ENCODE data around the gene C4orf50. TPM values are rescaled to one million over a fixed set of nuclear protein-coding genes. Genes with fewer than 3 reads are reported as not detected.

Gene C4orf50
- total RNA-seq, 1 donor from 2014 or later: not detected

DNA sequence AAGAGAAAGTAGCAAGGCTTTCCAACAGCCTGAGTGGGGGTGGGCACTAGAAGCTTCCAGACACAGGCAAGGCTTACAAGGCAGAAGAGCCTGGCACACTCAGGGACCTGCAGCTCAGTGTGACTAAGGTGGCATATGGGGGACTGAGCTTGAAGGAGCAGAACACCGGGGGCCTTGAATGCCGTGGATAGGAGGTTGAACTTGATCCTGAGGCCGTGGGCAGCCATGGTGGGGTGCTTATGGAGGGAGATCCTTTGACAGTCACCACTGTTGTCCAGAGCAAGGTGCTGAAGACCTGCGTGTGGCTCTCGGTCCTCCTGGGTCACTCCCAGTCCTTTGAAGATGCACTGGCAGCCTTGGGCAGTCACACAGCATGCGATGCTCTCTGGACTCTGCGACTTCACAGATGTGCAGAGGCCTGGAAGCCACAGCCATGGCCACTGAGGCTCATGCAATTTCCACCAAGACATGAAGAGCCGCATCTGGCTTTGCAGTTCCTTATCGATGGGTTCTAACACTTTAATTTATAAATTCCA is 18.3 kb downstream of the C4orf50 start:
- intact Hi-C loops (cut with micrococcal nuclease): loop anchor here (2.0 kb wide), 1 partner anchor 251 kb away; no protein-coding TSS in a partner anchor
- no peak overlapping the region for H3K27ac Mint-ChIP-seq
- POLR2A ChIA-PET: no interaction called here

GRCh38 chr4:5999356-5999755 is 18.9 kb downstream of the C4orf50 start:
- no peaks in the 10 kb centered on the region for H3K36me3 Mint-ChIP-seq (ENCODE audit: low read depth)
- TF ChIP-seq, protein P1, sequence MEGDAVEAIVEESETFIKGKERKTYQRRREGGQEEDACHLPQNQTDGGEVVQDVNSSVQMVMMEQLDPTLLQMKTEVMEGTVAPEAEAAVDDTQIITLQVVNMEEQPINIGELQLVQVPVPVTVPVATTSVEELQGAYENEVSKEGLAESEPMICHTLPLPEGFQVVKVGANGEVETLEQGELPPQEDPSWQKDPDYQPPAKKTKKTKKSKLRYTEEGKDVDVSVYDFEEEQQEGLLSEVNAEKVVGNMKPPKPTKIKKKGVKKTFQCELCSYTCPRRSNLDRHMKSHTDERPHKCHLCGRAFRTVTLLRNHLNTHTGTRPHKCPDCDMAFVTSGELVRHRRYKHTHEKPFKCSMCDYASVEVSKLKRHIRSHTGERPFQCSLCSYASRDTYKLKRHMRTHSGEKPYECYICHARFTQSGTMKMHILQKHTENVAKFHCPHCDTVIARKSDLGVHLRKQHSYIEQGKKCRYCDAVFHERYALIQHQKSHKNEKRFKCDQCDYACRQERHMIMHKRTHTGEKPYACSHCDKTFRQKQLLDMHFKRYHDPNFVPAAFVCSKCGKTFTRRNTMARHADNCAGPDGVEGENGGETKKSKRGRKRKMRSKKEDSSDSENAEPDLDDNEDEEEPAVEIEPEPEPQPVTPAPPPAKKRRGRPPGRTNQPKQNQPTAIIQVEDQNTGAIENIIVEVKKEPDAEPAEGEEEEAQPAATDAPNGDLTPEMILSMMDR (IDR thresholded peaks at IDR 0.05): no peak
- no peak for DNase-seq
- POLR2A ChIA-PET: no interaction called here
- no peak overlapping the region for H3K4me3 Mint-ChIP-seq
- intact Hi-C loops (cut with micrococcal nuclease): loop anchor here (2.0 kb wide), 1 partner anchor 251 kb away; no protein-coding TSS in a partner anchor
- H3K27me3 Mint-ChIP-seq: peaks cover 7% of the 10 kb centered on the region
- H3K4me1 Mint-ChIP-seq: no peaks in the 10 kb centered on the region
- ATAC-seq (ENCODE audit: low read depth): no peak
- no peaks in the 10 kb centered on the region for H3K9me3 Mint-ChIP-seq
- CTCF ChIA-PET: no interaction called here
- no peak overlapping the region for H3K27ac Mint-ChIP-seq

More for the DNA sequence above, 18.3 kb downstream of the C4orf50 start:
- CTCF ChIA-PET: interaction anchor here (1.1 kb wide), 1 partner anchor 13 kb away, joined by 3 read pairs; no protein-coding TSS in a partner anchor
- Mint-ChIP-seq H3K27me3 (peaks cover 4% of the 10 kb centered on the region), H3K36me3 (ENCODE audit: low read depth) (no peaks in the 10 kb centered on the region), H3K4me1 (no peaks in the 10 kb centered on the region), H3K9me3 (no peaks in the 10 kb centered on the region), H3K4me3 (no peak overlapping the region)
- TF ChIP-seq, protein P1 (IDR thresholded peaks at IDR 0.05): no peak
- no peak for ATAC-seq (ENCODE audit: low read depth)
- DNase-seq: no peak

DNA sequence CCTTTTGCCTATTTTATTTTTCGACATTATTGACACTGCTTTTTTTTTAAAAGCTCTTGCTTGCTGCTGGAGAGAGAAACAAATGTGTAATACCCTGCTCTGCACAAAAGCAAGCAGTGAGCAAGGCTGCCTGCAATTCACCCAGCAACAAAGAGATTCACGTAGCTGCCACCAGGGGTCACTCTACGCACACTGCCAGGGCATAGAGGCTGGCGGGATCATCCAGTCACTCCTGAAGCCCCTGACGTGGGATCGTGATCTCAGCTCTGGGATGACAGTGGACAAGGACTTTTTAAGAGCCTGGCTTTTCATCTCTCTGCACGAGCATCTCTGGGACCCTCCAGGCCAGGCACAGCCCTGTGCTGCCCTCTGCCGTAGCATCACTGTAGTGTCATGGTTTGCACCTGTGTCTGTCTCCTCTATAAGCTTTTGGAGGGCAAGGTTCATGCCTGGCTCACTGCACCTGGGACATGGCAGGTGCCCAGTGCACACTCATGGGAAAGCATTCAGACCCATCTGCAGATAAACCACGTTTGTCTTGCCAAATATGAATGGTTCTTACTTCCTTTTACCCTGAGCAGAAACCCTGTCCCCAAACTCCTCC is 19.8 kb downstream of the C4orf50 start:
- ATAC-seq (ENCODE audit: low read depth) (no peak), DNase-seq (peak; percentile 20)
- intact Hi-C loops (cut with micrococcal nuclease): loop anchor here (2.0 kb wide), 1 partner anchor 252 kb away; no protein-coding TSS in a partner anchor
- H3K36me3 Mint-ChIP-seq (ENCODE audit: low read depth): no peaks in the 10 kb centered on the region
- ChIA-PET POLR2A (no interaction called here), CTCF (interaction anchor here (0.9 to 1.9 kb wide), 3 partner anchors 21 to 333 kb away, joined by 3 to 9 read pairs (median 3); no protein-coding TSS in a partner anchor)
- H3K27me3 Mint-ChIP-seq: peaks cover 7% of the 10 kb centered on the region
- H3K4me1 Mint-ChIP-seq: no peaks in the 10 kb centered on the region
- H3K9me3 Mint-ChIP-seq: no peaks in the 10 kb centered on the region
- H3K4me3 Mint-ChIP-seq: no peak overlapping the region
- TF ChIP-seq, protein P1 (IDR thresholded peaks at IDR 0.05): no peak
- H3K27ac Mint-ChIP-seq: no peak overlapping the region

- Mint-ChIP-seq H3K9me3 (no peaks in the 10 kb centered on the region), H3K4me3 (no peak overlapping the region), H3K4me1 (no peaks in the 10 kb centered on the region), H3K27me3 (peaks cover 7% of the 10 kb centered on the region), H3K27ac (no peak overlapping the region), H3K36me3 (ENCODE audit: low read depth) (no peaks in the 10 kb centered on the region)
- no peak for ATAC-seq (ENCODE audit: low read depth)
- intact Hi-C loops (cut with micrococcal nuclease): no loop called here
- DNase-seq: no peak
- CTCF ChIA-PET: no interaction called here
- POLR2A ChIA-PET: no interaction called here
- TF ChIP-seq, protein P1 (IDR thresholded peaks at IDR 0.05): no peak
Observed at GRCh38 chr4:5996641-5997040, 21.6 kb downstream of the C4orf50 start.

DNA sequence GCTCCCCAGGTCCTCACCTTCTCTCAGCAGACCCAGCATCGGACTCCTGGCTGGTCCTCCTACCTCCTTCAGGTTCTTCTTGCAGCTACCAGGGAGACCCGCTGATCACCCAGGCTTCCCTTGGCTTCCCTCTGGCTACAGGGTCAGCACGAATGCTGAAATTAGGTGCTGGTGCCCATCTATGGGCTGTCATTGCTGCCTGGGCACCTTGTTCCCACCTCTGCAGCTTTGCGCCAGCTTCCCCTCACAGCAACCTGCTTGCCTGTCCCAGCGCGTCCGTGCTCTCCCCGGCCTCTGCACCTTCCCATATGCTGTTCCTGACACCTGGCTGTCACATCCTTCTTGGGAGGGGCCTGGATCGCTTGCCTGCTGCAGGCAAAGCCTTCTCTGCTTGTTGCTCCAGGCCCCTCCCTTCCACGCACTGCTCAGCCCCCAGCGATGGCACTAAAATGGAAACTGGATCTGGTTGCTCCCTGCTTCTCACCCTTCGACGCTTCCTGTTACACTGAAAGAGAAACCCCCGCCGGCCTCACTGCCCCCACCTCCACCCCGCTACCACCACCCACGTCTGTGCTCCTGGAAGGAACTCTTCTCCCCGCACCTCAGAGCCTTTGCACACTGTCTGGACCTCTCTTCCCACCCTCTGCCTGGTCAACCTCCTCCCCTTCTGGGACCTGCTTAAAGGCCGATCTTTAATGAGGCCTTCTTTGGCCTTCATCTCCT is 22.2 kb downstream of the C4orf50 start:
- H3K4me1 Mint-ChIP-seq: no peaks in the 10 kb centered on the region
- H3K27me3 Mint-ChIP-seq: peaks cover 7% of the 10 kb centered on the region
- H3K27ac Mint-ChIP-seq: no peak overlapping the region
- no peaks in the 10 kb centered on the region for H3K9me3 Mint-ChIP-seq
- TF ChIP-seq, protein P1 (IDR thresholded peaks at IDR 0.05): no peak
- DNase-seq: no peak
- intact Hi-C loops (cut with micrococcal nuclease): no loop called here
- no peak overlapping the region for H3K4me3 Mint-ChIP-seq
- POLR2A ChIA-PET: no interaction called here
- CTCF ChIA-PET: no interaction called here
- no peaks in the 10 kb centered on the region for H3K36me3 Mint-ChIP-seq (ENCODE audit: low read depth)
- ATAC-seq (ENCODE audit: low read depth): no peak
